OCI-LY3 (cell line): ENCODE measurements around the gene TRABD2B.

Experiments
- H2AFZ ChIP-seq: fragments of 200-600, 300-600 bp; shearing (Covaris generic); 2 replicates; pipeline ENCODE4 v1.6.0; 2014; ENCODE audit warnings: antibody characterized with exemption, low read depth, low read length
- H3K27ac ChIP-seq: fragments of 200-600, 300-600 bp; sonication (generic); 2 replicates; pipeline ENCODE4 v1.5.1; 2014; ENCODE audit warnings: mild to moderate bottlenecking, low read length, moderate library complexity, mixed read lengths
- H3K27me3 ChIP-seq: fragments of 200-600, 300-600 bp; sonication (generic); 2 replicates; pipeline ENCODE4 v1.6.1; 2014; ENCODE audit warnings: low read depth, low read length, mixed read lengths
- H3K36me3 ChIP-seq: fragments of 200-600, 300-600 bp; sonication (generic); replicated peaks from 2 replicates; pipeline ENCODE3; 2014; ENCODE audit warnings: low read depth, low read length, mixed read lengths
- H3K4me1 ChIP-seq: fragments of 300-600, 200-600 bp; sonication (generic); 2 replicates; pipeline ENCODE4 v1.6.1; 2014; ENCODE audit warnings: low read length, mixed read lengths
- H3K4me2 ChIP-seq: fragments of 200-600, 300-600 bp; sonication (generic); 2 replicates; pipeline ENCODE4 v1.6.1; 2014; ENCODE audit warnings: low read length, mixed read lengths
- H3K4me3 ChIP-seq: fragments of 300-600, 200-600 bp; sonication (generic); 2 replicates; pipeline ENCODE4 v1.5.1; 2014; ENCODE audit warnings: antibody characterized with exemption, mild to moderate bottlenecking, low read length, moderate library complexity
- H3K79me2 ChIP-seq: fragments of 300-600, 200-600 bp; shearing (Covaris generic); 2 replicates; pipeline ENCODE4 v1.6.1; 2014; ENCODE audit warnings: mild to moderate bottlenecking, low read length, mixed read lengths
- H3K9ac ChIP-seq: fragments of 300-600, 200-600 bp; shearing (Covaris generic); 2 replicates; pipeline ENCODE4 v1.6.0; 2014; ENCODE audit warnings: mild to moderate bottlenecking, low read length, moderate library complexity
- H3K9me3 ChIP-seq: fragments of 200-600, 300-600 bp; shearing (Covaris generic); 2 replicates; pipeline ENCODE4 v1.6.1; 2014; ENCODE audit warnings: low read length, mixed read lengths; ENCODE audit not compliant: insufficient read depth
- H4K20me1 ChIP-seq: fragments of 200-600, 300-600 bp; sonication (generic); 2 replicates; pipeline ENCODE4 v1.6.1; 2016; ENCODE audit warnings: low read length, mixed read lengths; ENCODE audit not compliant: insufficient read depth
- CTCF ChIP-seq: fragments of 200-600, 300-600 bp; sonication (generic); IDR thresholded peaks from 2 replicates; pipeline ENCODE4 v1.5.1; 2014; ENCODE audit warnings: antibody characterized with exemption, low read length, low read depth
- EZH2phosphoT487 ChIP-seq: fragments of 200-600 bp; shearing (Covaris generic); IDR thresholded peaks from 2 replicates; pipeline ENCODE4 v1.6.1; 2018; ENCODE audit warnings: antibody characterized with exemption, mixed run types, low read depth

Gene TRABD2B

DNA sequence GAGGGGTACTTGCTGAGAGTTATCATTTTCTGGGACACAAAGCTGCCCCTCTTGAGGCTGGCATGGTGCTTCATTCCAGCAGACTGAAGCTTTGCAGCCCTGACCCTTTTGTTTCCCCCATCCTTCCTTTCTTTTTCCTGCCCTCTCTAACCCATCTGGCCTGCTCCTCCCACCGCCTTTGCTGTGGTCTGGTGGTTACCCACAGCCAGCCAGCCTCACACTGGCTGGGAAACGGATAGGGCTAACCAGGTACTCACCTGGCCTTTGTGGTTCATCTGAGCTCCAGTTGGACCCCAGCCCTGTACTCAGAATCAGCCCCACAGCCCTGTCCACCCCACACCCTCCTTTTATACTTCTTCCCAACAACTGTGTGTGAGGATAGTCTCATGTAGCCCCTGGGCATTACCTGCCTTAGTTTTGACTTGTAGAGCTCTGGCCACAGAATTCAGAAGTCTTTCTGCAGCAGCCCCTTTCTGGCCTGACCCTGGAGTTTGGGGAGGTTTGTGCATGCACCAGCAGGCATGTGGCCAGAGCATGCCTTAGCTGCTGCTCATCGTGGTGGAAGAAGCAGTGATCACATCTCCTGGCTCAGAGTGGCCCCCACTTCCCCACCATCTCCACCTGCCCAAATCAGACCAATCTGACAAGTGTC lies 138.0 kb downstream of the TRABD2B start:
- Histone ChIP-seq H3K36me3 (no peaks in the 10 kb centered on the region), H4K20me1 (no peaks in the 10 kb centered on the region), H2AFZ (no peak overlapping the region), H3K9ac (no peak overlapping the region), H3K4me1 (no peaks in the 10 kb centered on the region), H3K79me2 (no peaks in the 10 kb centered on the region), H3K27ac (no peak overlapping the region), H3K27me3 (no peaks in the 10 kb centered on the region), H3K4me3 (no peak overlapping the region), H3K4me2 (no peak overlapping the region), H3K9me3 (no peaks in the 10 kb centered on the region)
- TF ChIP-seq CTCF = no peak
- no peak for TF ChIP-seq EZH2phosphoT487

DNA sequence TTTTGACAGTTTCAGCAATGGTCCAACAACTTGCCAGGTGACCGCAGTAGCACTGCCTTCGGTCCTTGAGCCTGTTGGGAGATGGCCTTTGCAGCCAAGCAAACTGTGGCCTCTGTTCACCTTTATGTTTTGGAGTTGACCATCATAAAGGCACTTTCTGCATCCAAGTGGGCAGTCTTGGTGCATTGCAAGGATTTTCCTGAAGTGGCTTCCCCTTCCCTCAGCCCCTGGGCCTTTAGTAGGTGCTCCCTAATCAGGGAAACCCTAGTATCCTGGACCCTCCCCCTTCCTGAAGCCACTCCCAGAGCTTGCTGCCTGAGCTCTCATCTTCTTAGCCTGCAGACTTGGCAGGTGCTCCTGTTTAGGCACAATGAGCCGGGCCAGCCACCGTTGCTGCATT lies 140.2 kb downstream of the TRABD2B start:
- Histone ChIP-seq H2AFZ (no peak overlapping the region), H3K79me2 (no peaks in the 10 kb centered on the region), H3K4me3 (no peak overlapping the region)

GRCh38 chr1:47855230-47855629 lies 142.0 kb downstream of the TRABD2B start:
- H3K36me3 ChIP-seq = no peaks in the 10 kb centered on the region
- H3K27me3 ChIP-seq = no peaks in the 10 kb centered on the region
- H3K4me1 ChIP-seq = no peaks in the 10 kb centered on the region
- no peak overlapping the region for H3K4me2 ChIP-seq
- no peak overlapping the region for H3K27ac ChIP-seq
- H4K20me1 ChIP-seq = no peaks in the 10 kb centered on the region
- H2AFZ ChIP-seq = no peak overlapping the region
- TF ChIP-seq EZH2phosphoT487 (no peak), CTCF (no peak)
- no peaks in the 10 kb centered on the region for H3K79me2 ChIP-seq
- H3K9me3 ChIP-seq = no peaks in the 10 kb centered on the region
- no peak overlapping the region for H3K9ac ChIP-seq
- no peak overlapping the region for H3K4me3 ChIP-seq

More for the DNA sequence above, 140.2 kb downstream of the TRABD2B start:
- Histone ChIP-seq H3K4me1 (no peaks in the 10 kb centered on the region), H3K36me3 (no peaks in the 10 kb centered on the region), H3K9ac (no peak overlapping the region), H3K9me3 (no peaks in the 10 kb centered on the region), H3K27ac (no peak overlapping the region), H3K4me2 (no peak overlapping the region), H4K20me1 (no peaks in the 10 kb centered on the region), H3K27me3 (no peaks in the 10 kb centered on the region)
- TF ChIP-seq EZH2phosphoT487 (no peak), CTCF (no peak)

- Histone ChIP-seq H3K4me3 (no peak overlapping the region), H3K27ac (no peak overlapping the region), H3K4me2 (no peak overlapping the region), H3K4me1 (no peaks in the 10 kb centered on the region), H2AFZ (no peak overlapping the region), H4K20me1 (no peaks in the 10 kb centered on the region), H3K9me3 (no peaks in the 10 kb centered on the region), H3K27me3 (no peaks in the 10 kb centered on the region), H3K36me3 (no peaks in the 10 kb centered on the region), H3K9ac (no peak overlapping the region), H3K79me2 (no peaks in the 10 kb centered on the region)
- TF ChIP-seq EZH2phosphoT487 = no peak
- TF ChIP-seq CTCF = no peak
Observed at GRCh38 chr1:47854552-47855144, 142.5 kb downstream of the TRABD2B start.
